Liver (tissue), 9 donors: ENCODE measurements around the gene DRG1. TPM values are rescaled to one million over a fixed set of nuclear protein-coding genes. Genes with fewer than 3 reads are reported as not detected.

ENCODE experiments used
- DNase-seq: peaks from one replicate; pipeline ENCODE4 v3.0.0-alpha.2; 2017; ENCODE audit warnings: low spot score
- H3K27ac ChIP-seq, 2 donors: one replicate each; pipeline ENCODE4 v1.7.0; 2013; ENCODE audit warnings: inconsistent platforms in 2 of 2, low read length in 2 of 2, control low read depth in 1 of 2, low read depth in 1 of 2, mild to moderate bottlenecking in 1 of 2
- H3K27me3 ChIP-seq, 4 donors: one replicate each; pipeline versions ENCODE4 v1.6.1 to v1.7.0; 2013; ENCODE audit warnings: low read length in 3 of 4, inconsistent platforms in 1 of 4, mild to moderate bottlenecking in 1 of 4, moderate library complexity in 1 of 4; ENCODE audit not compliant: control insufficient read depth in 4 of 4, insufficient read depth in 4 of 4
- H3K36me3 ChIP-seq, 4 donors: one replicate each; pipeline versions ENCODE4 v1.6.1 to v1.7.0; 2013; ENCODE audit warnings: low read length in 3 of 4, mild to moderate bottlenecking in 3 of 4, low read depth in 1 of 4, moderate library complexity in 1 of 4; ENCODE audit not compliant: control insufficient read depth in 4 of 4, insufficient read depth in 3 of 4
- H3K4me1 ChIP-seq, 4 donors: one replicate each; pipeline versions ENCODE4 v1.6.1 to v1.7.0; 2013; ENCODE audit warnings: low read length in 3 of 4, mild to moderate bottlenecking in 3 of 4, moderate library complexity in 1 of 4; ENCODE audit not compliant: control insufficient read depth in 4 of 4, insufficient read depth in 4 of 4
- H3K4me3 ChIP-seq, 3 donors: one replicate each; pipeline versions ENCODE4 v1.6.1 to v1.7.0; 2013; ENCODE audit warnings: low read length in 3 of 3, control low read depth in 1 of 3, low read depth in 1 of 3, mild to moderate bottlenecking in 1 of 3
- H3K9ac ChIP-seq, 2 donors: one replicate each; pipeline ENCODE4 v1.7.0; 2013; ENCODE audit warnings: low read length in 2 of 2, mild to moderate bottlenecking in 2 of 2, moderate library complexity in 2 of 2, control low read depth in 1 of 2, low read depth in 1 of 2
- H3K9me3 ChIP-seq, 4 donors: one replicate each; pipeline versions ENCODE4 v1.6.1 to v1.7.0; 2013; ENCODE audit warnings: low read length in 3 of 4; ENCODE audit not compliant: control insufficient read depth in 4 of 4
- EGR1 ChIP-seq, 2 donors: IDR thresholded peaks; 2 replicates each; pipeline ENCODE4 v1.6.1; 2016 to 2018; ENCODE audit warnings: antibody characterized with exemption in 2 of 2, low read depth in 2 of 2
- FOXA1 ChIP-seq: IDR thresholded peaks from 2 replicates; pipeline ENCODE4 v1.6.1; 2016; ENCODE audit warnings: antibody characterized with exemption
- FOXA2 ChIP-seq: IDR thresholded peaks from 2 replicates; pipeline ENCODE4 v1.6.1; 2016; ENCODE audit warnings: antibody characterized with exemption
- GABPA ChIP-seq, 2 donors: IDR thresholded peaks in 1 of 2; conservative IDR thresholded peaks in 1 of 2; 2 replicates each; pipeline ENCODE4 v1.6.1; 2016; ENCODE audit warnings: antibody characterized with exemption in 2 of 2, mild to moderate bottlenecking in 1 of 2, moderate library complexity in 1 of 2
- HNF4A ChIP-seq, 2 donors: conservative IDR thresholded peaks; 2 replicates each; pipeline ENCODE4 v1.6.1; 2016; ENCODE audit warnings: antibody characterized with exemption in 2 of 2, mild to moderate bottlenecking in 2 of 2
- HNF4G ChIP-seq: IDR thresholded peaks from 2 replicates; pipeline ENCODE4 v1.6.1; 2016; ENCODE audit warnings: antibody characterized with exemption
- JUND ChIP-seq, 2 donors: IDR thresholded peaks; 2 replicates each; pipeline ENCODE4 v1.6.1; 2016; ENCODE audit warnings: antibody characterized with exemption in 2 of 2
- MAX ChIP-seq: IDR thresholded peaks from 2 replicates; pipeline ENCODE4 v1.6.1; 2016; ENCODE audit warnings: antibody characterized with exemption
- NR2F2 ChIP-seq: IDR thresholded peaks from 2 replicates; pipeline ENCODE4 v1.6.1; 2016; ENCODE audit warnings: antibody characterized with exemption
- RAD21 ChIP-seq, 2 donors: IDR thresholded peaks; 2 replicates each; pipeline ENCODE4 v1.6.1; 2016; ENCODE audit warnings: antibody characterized with exemption in 2 of 2, mild to moderate bottlenecking in 2 of 2
- RXRA ChIP-seq, 2 donors: IDR thresholded peaks; 2 replicates each; pipeline ENCODE4 v1.6.1; 2017 to 2018; ENCODE audit warnings: antibody characterized with exemption in 2 of 2, mild to moderate bottlenecking in 1 of 2
- SP1 ChIP-seq: IDR thresholded peaks from 2 replicates; pipeline ENCODE4 v1.6.1; 2018; ENCODE audit warnings: antibody characterized with exemption, mild to moderate bottlenecking
- TAF1 ChIP-seq: conservative IDR thresholded peaks from 2 replicates; pipeline ENCODE4 v1.6.1; 2016; ENCODE audit warnings: antibody characterized with exemption, mild to moderate bottlenecking
- YY1 ChIP-seq: IDR thresholded peaks from 2 replicates; pipeline ENCODE4 v1.6.1; 2016; ENCODE audit warnings: antibody characterized with exemption, mild to moderate bottlenecking
- ZBTB33 ChIP-seq: IDR thresholded peaks from 2 replicates; pipeline ENCODE4 v1.6.1; 2016; ENCODE audit warnings: antibody characterized with exemption
- WGBS: extraction: QIAGEN DNeasy Blood & Tissue Kit; methylation state at CpG from one replicate; pipeline ENCODE4 v1.1.7; 2013; 5-methylcytosine and 5-hydroxymethylcytosine counted together
- polyA plus RNA-seq, 2 donors: library from polyadenylated mRNA; stranded (reverse) in 1 of 2; unstranded in 1 of 2; fragments of 200-250 nt in 1 of 2; fragments of >200 nt in 1 of 2; fragmentation: Nextera tagmentation in 1 of 2; extraction: Ambion mirVana in 1 of 2; gene quantifications; one replicate each; pipeline versions ENCODE4 v1.2.1 to v1.2.3, GENCODE V29; 2013 to 2015
- total RNA-seq, 2 donors: library from RNA; depleted of rRNA; stranded (reverse); fragments of >200 nt; gene quantifications; one replicate each; pipeline ENCODE4 v1.2.3, GENCODE V29; 2014
- TF ChIP-seq, protein P1 (sequence below): fragments of 150-350 bp; IDR thresholded peaks from 2 replicates; pipeline ENCODE4 v1.5.1; 2017; ENCODE audit warnings: improper control_type of control experiment, low read depth, low read length; ENCODE audit not compliant: missing input control
- TF ChIP-seq, protein P2 (sequence below): IDR thresholded peaks from 2 replicates; pipeline ENCODE4 v1.6.1; 2016; ENCODE audit warnings: antibody characterized with exemption
- donor health status: healthy.
- donor health status: healthy.
- donor health status: healthy.
- donor health status: healthy.
- donor health status: healthy.

DRG1 gene
- total and polyA plus RNA-seq, 4 donors, result 23.1 to 39.7 (median 32.5) TPM

DNA sequence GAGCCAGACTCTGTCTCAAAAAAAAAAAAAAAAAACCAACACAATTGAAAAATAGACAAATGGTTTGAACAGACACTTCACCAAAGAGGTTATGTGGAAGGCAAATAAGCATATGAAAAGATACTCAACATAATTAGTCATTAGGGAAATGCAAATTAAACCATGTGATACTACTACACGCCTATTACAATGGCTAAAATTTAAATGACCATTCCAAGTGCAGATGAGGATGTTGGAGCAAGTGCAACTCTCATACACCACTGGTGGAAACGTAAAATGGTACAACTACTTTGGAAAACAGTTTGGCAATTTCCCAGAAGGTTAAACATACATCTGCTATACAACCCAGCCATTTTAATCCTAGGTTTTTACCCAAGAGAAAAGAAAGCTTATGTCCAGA lies 65.9 kb downstream of the DRG1 start (continued):
- TF ChIP-seq, protein P1, sequence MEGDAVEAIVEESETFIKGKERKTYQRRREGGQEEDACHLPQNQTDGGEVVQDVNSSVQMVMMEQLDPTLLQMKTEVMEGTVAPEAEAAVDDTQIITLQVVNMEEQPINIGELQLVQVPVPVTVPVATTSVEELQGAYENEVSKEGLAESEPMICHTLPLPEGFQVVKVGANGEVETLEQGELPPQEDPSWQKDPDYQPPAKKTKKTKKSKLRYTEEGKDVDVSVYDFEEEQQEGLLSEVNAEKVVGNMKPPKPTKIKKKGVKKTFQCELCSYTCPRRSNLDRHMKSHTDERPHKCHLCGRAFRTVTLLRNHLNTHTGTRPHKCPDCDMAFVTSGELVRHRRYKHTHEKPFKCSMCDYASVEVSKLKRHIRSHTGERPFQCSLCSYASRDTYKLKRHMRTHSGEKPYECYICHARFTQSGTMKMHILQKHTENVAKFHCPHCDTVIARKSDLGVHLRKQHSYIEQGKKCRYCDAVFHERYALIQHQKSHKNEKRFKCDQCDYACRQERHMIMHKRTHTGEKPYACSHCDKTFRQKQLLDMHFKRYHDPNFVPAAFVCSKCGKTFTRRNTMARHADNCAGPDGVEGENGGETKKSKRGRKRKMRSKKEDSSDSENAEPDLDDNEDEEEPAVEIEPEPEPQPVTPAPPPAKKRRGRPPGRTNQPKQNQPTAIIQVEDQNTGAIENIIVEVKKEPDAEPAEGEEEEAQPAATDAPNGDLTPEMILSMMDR, result no peak
- TF ChIP-seq, protein P2, sequence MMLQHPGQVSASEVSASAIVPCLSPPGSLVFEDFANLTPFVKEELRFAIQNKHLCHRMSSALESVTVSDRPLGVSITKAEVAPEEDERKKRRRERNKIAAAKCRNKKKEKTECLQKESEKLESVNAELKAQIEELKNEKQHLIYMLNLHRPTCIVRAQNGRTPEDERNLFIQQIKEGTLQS, result no peak
- TF ChIP-seq NR2F2 (no peak), GABPA (IDR thresholded peaks at IDR 0.05 in 1 of 2, conservative IDR thresholded peaks at IDR 0.05 in 1 of 2) (no peak), EGR1 (IDR thresholded peaks at IDR 0.05; ENCODE audit: low read depth in 2 of 2) (no peak), HNF4A (conservative IDR thresholded peaks at IDR 0.05) (no peak), FOXA2 (no peak), JUND (IDR thresholded peaks at IDR 0.05) (no peak)

DNA sequence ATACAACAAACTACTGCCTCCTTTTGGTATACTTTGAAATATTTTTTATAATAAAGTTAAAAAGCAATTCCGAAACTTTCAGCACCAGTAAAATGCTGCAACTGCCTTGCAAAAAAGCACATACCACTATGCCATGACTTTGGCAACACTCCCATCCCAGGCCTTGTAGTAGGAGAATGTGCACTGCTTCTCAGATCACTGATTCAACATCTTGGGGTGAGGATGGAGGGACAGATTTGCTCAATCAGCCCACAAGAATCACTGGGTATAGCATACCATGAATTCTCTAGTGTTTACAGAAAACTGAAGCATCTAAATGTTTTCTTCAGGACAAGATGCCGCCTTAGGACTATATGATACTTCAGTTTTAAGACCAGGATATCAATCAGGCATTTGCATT lies 75.3 kb downstream of the DRG1 start:
- no peak for TF ChIP-seq RAD21 (IDR thresholded peaks at IDR 0.05)
- TF ChIP-seq, protein P2, result no peak
- TF ChIP-seq, protein P1, result no peak
- TF ChIP-seq FOXA1, result no peak
- no peak for TF ChIP-seq ZBTB33
- no peak for TF ChIP-seq JUND (IDR thresholded peaks at IDR 0.05)
- TF ChIP-seq HNF4A (conservative IDR thresholded peaks at IDR 0.05), result no peak
- TF ChIP-seq MAX, result no peak
- no peak for TF ChIP-seq FOXA2
- TF ChIP-seq RXRA (IDR thresholded peaks at IDR 0.05), result no peak
- no peak for TF ChIP-seq HNF4G
- no peak for TF ChIP-seq SP1
- no peak for TF ChIP-seq NR2F2
- TF ChIP-seq TAF1, result no peak
- TF ChIP-seq YY1, result no peak
- no peak for TF ChIP-seq GABPA (IDR thresholded peaks at IDR 0.05 in 1 of 2, conservative IDR thresholded peaks at IDR 0.05 in 1 of 2)
- no peak for TF ChIP-seq EGR1 (IDR thresholded peaks at IDR 0.05; ENCODE audit: low read depth in 2 of 2)
- H3K27ac ChIP-seq, result no peak overlapping the region
- H3K4me3 ChIP-seq, result no peak overlapping the region
- no peak for DNase-seq
- H3K4me1 ChIP-seq, result peaks cover 0 to 1% (median 0%) of the 10 kb centered on the region in 4 donors
- no peak overlapping the region for H3K9ac ChIP-seq
- H3K27me3 ChIP-seq, result no peaks in the 10 kb centered on the region
- WGBS, result 94% methylated on average over 2 of the region's 2 CpGs
- H3K36me3 ChIP-seq, result peaks cover 1 to 11% (median 7%) of the 10 kb centered on the region in 4 donors
- H3K9me3 ChIP-seq, result no peaks in the 10 kb centered on the region
